Stimulated activated memory B cell treated with anti-CD40 and anti-IgM and Interleukin-4, amounts not matched to agents 10 μg/mL and 1 μg/mL and 100 μg/mL, for 72 hours (primary cell): ENCODE measurements around the gene TIMM13.

Experiments used
- ATAC-seq: fragments of 150-1000 bp; cut with Tn5 transposase; 2 replicates; pipeline ENCODE4 v1.10.0; 2021
- H3K27ac Mint-ChIP-seq: one replicate; pipeline ENCODE4 v1.8.0; 2022; ENCODE audit warnings: mild to moderate bottlenecking, mixed read lengths
- H3K27me3 Mint-ChIP-seq: one replicate; pipeline ENCODE4 v1.8.0; 2022; ENCODE audit warnings: mixed read lengths
- H3K36me3 Mint-ChIP-seq: one replicate; pipeline ENCODE4 v1.8.0; 2022; ENCODE audit warnings: mixed read lengths
- H3K4me1 Mint-ChIP-seq: one replicate; pipeline ENCODE4 v1.8.0; 2022; ENCODE audit warnings: mixed read lengths
- H3K4me3 Mint-ChIP-seq: one replicate; pipeline ENCODE4 v1.8.0; 2022; ENCODE audit warnings: mild to moderate bottlenecking, moderate library complexity, mixed read lengths
- H3K9me3 Mint-ChIP-seq: one replicate; pipeline ENCODE4 v1.8.0; 2022; ENCODE audit warnings: mixed read lengths

TIMM13 gene

GRCh38 chr19:2443116-2443784 is 15.9 kb upstream of the TIMM13 start:
- Mint-ChIP-seq H3K36me3 (peaks cover 35% of the 10 kb centered on the region), H3K27me3 (no peaks in the 10 kb centered on the region), H3K9me3 (no peaks in the 10 kb centered on the region), H3K27ac (no peak overlapping the region), H3K4me1 (peaks cover 15% of the 10 kb centered on the region), H3K4me3 (no peak overlapping the region)
- no peak for ATAC-seq

- Mint-ChIP-seq H3K27me3 (no peaks in the 10 kb centered on the region), H3K27ac (no peak overlapping the region), H3K36me3 (peaks cover 43% of the 10 kb centered on the region), H3K4me1 (peaks cover 2% of the 10 kb centered on the region), H3K4me3 (no peak overlapping the region), H3K9me3 (no peaks in the 10 kb centered on the region)
- no peak for ATAC-seq
Measured at GRCh38 chr19:2441096-2441752, 13.8 kb upstream of the TIMM13 start.

- Mint-ChIP-seq H3K27me3 (no peaks in the 10 kb centered on the region), H3K4me1 (no peaks in the 10 kb centered on the region), H3K27ac (no peak overlapping the region), H3K9me3 (no peaks in the 10 kb centered on the region), H3K4me3 (no peak overlapping the region), H3K36me3 (peaks cover 44% of the 10 kb centered on the region)
- no peak for ATAC-seq
Measured at GRCh38 chr19:2440515-2440914, 13.1 kb upstream of the TIMM13 start.

GRCh38 chr19:2438178-2438577 is 10.8 kb upstream of the TIMM13 start:
- ATAC-seq = no peak
- Mint-ChIP-seq H3K27me3 (no peaks in the 10 kb centered on the region), H3K4me1 (no peaks in the 10 kb centered on the region)

GRCh38 chr19:2436926-2437325 is 9.5 kb upstream of the TIMM13 start:
- ATAC-seq = no peak
- Mint-ChIP-seq H3K4me1 (no peaks in the 10 kb centered on the region), H3K4me3 (no peak overlapping the region), H3K36me3 (peaks cover 54% of the 10 kb centered on the region), H3K27ac (no peak overlapping the region), H3K9me3 (no peaks in the 10 kb centered on the region), H3K27me3 (no peaks in the 10 kb centered on the region)

More at GRCh38 chr19:2438178-2438577, 10.8 kb upstream of the TIMM13 start:
- Mint-ChIP-seq H3K36me3 (peaks cover 48% of the 10 kb centered on the region), H3K9me3 (no peaks in the 10 kb centered on the region), H3K27ac (no peak overlapping the region), H3K4me3 (no peak overlapping the region)

GRCh38 chr19:2436384-2436783 is 9.0 kb upstream of the TIMM13 start:
- H3K4me1 Mint-ChIP-seq = no peaks in the 10 kb centered on the region
- H3K9me3 Mint-ChIP-seq = no peaks in the 10 kb centered on the region
- H3K4me3 Mint-ChIP-seq = no peak overlapping the region
- H3K27ac Mint-ChIP-seq = no peak overlapping the region
- H3K36me3 Mint-ChIP-seq = peaks cover 53% of the 10 kb centered on the region
- no peaks in the 10 kb centered on the region for H3K27me3 Mint-ChIP-seq
- ATAC-seq = no peak

- Mint-ChIP-seq H3K4me1 (no peaks in the 10 kb centered on the region), H3K4me3 (no peak overlapping the region), H3K36me3 (peaks cover 44% of the 10 kb centered on the region), H3K27ac (no peak overlapping the region), H3K27me3 (no peaks in the 10 kb centered on the region), H3K9me3 (no peaks in the 10 kb centered on the region)
- no peak for ATAC-seq
Measured at GRCh38 chr19:2434721-2435265, 7.4 kb upstream of the TIMM13 start.

- no peak for ATAC-seq
Measured at GRCh38 chr19:2434267-2434666, 6.9 kb upstream of the TIMM13 start.

GRCh38 chr19:2433854-2434253 is 6.5 kb upstream of the TIMM13 start:
- H3K27me3 Mint-ChIP-seq = no peaks in the 10 kb centered on the region
- H3K9me3 Mint-ChIP-seq = no peaks in the 10 kb centered on the region
- H3K4me1 Mint-ChIP-seq = no peaks in the 10 kb centered on the region
- no peak for ATAC-seq
- no peak overlapping the region for H3K27ac Mint-ChIP-seq
- peaks cover 44% of the 10 kb centered on the region for H3K36me3 Mint-ChIP-seq
- H3K4me3 Mint-ChIP-seq = no peak overlapping the region

More at GRCh38 chr19:2434267-2434666, 6.9 kb upstream of the TIMM13 start:
- Mint-ChIP-seq H3K36me3 (peaks cover 44% of the 10 kb centered on the region), H3K27me3 (no peaks in the 10 kb centered on the region), H3K9me3 (no peaks in the 10 kb centered on the region), H3K4me3 (no peak overlapping the region), H3K27ac (no peak overlapping the region), H3K4me1 (no peaks in the 10 kb centered on the region)

GRCh38 chr19:2432131-2432848 is 4.9 kb upstream of the TIMM13 start:
- Mint-ChIP-seq H3K27ac (no peak overlapping the region), H3K4me3 (no peak overlapping the region), H3K4me1 (no peaks in the 10 kb centered on the region), H3K9me3 (no peaks in the 10 kb centered on the region), H3K27me3 (no peaks in the 10 kb centered on the region), H3K36me3 (peaks cover 33% of the 10 kb centered on the region)
- no peak for ATAC-seq

GRCh38 chr19:2431318-2432055 is 4.1 kb upstream of the TIMM13 start:
- H3K4me1 Mint-ChIP-seq = peaks cover 3% of the 10 kb centered on the region
- peaks cover 31% of the 10 kb centered on the region for H3K36me3 Mint-ChIP-seq
- H3K27ac Mint-ChIP-seq = no peak overlapping the region
- H3K9me3 Mint-ChIP-seq = no peaks in the 10 kb centered on the region
- no peak for ATAC-seq
- no peak overlapping the region for H3K4me3 Mint-ChIP-seq
- H3K27me3 Mint-ChIP-seq = no peaks in the 10 kb centered on the region

- H3K4me3 Mint-ChIP-seq = no peak overlapping the region
- H3K27ac Mint-ChIP-seq = no peak overlapping the region
- H3K9me3 Mint-ChIP-seq = no peaks in the 10 kb centered on the region
- peaks cover 7% of the 10 kb centered on the region for H3K4me1 Mint-ChIP-seq
- H3K27me3 Mint-ChIP-seq = no peaks in the 10 kb centered on the region
- peaks cover 26% of the 10 kb centered on the region for H3K36me3 Mint-ChIP-seq
- no peak for ATAC-seq
Measured at GRCh38 chr19:2429917-2430535, 2.6 kb upstream of the TIMM13 start.

GRCh38 chr19:2428756-2429711 is 1.6 kb upstream of the TIMM13 start:
- H3K4me1 Mint-ChIP-seq = peaks cover 7% of the 10 kb centered on the region
- H3K27me3 Mint-ChIP-seq = no peaks in the 10 kb centered on the region
- H3K27ac Mint-ChIP-seq = no peak overlapping the region
- H3K9me3 Mint-ChIP-seq = no peaks in the 10 kb centered on the region
- peaks cover 20% of the 10 kb centered on the region for H3K36me3 Mint-ChIP-seq
- H3K4me3 Mint-ChIP-seq = no peak overlapping the region
- no peak for ATAC-seq

GRCh38 chr19:2428321-2428690 is 920 bp upstream of the TIMM13 start:
- H3K36me3 Mint-ChIP-seq = peaks cover 14% of the 10 kb centered on the region

More at GRCh38 chr19:2428321-2428690, 920 bp upstream of the TIMM13 start:
- Mint-ChIP-seq H3K4me1 (peaks cover 7% of the 10 kb centered on the region), H3K9me3 (no peaks in the 10 kb centered on the region), H3K4me3 (peak overlapping the region; percentile 92), H3K27me3 (no peaks in the 10 kb centered on the region), H3K27ac (peak overlapping the region; percentile 95)
- no peak for ATAC-seq
